A204.1 (cell line): ENCODE measurements around the gene VPREB3.

Experiments
- FAIRE-seq: peaks from 2 replicates; lab custom pipeline; 2012; peaks lifted over from hg19 to GRCh38; lab: Jason Lieb, UNC

Gene VPREB3, protein sequence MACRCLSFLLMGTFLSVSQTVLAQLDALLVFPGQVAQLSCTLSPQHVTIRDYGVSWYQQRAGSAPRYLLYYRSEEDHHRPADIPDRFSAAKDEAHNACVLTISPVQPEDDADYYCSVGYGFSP

DNA sequence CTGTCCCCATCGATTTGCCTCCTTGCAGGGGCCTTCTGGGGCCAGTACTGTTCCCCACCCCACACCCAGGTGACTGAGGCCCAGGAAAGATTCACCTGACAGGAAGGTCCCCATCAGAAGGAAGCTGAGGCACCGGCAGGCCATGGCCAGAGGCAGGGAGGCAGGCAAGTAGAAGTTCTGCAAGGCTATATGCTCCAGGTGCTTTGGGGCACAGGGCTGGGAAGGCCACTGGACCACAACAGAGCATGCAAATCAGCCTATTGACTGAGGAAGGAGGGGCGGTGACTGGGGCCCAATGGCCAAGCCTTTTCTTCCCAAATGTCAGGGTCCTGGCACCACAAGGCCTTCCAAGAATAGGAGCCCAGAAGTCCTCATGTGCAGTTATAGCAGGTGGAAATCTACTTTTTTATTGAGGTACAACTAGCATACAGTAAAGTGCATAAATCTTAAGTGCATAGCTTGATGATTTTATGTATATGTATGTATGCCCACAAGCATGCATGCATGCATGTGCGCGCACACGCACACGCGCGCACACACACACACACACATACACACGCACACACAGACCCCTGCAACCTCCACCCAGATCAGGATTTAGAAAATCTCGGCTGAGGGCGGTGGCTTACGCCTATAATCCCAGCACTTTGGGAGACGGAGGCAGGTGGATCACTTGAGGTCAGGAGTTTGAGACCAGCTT, at the start of gene VPREB3:
Gene VPREB3 (minus strand): TSS at position 206 of the 700 bp plus-strand sequence. CDS start 62 bp downstream, at position 144.
- FAIRE-seq = no peak

DNA sequence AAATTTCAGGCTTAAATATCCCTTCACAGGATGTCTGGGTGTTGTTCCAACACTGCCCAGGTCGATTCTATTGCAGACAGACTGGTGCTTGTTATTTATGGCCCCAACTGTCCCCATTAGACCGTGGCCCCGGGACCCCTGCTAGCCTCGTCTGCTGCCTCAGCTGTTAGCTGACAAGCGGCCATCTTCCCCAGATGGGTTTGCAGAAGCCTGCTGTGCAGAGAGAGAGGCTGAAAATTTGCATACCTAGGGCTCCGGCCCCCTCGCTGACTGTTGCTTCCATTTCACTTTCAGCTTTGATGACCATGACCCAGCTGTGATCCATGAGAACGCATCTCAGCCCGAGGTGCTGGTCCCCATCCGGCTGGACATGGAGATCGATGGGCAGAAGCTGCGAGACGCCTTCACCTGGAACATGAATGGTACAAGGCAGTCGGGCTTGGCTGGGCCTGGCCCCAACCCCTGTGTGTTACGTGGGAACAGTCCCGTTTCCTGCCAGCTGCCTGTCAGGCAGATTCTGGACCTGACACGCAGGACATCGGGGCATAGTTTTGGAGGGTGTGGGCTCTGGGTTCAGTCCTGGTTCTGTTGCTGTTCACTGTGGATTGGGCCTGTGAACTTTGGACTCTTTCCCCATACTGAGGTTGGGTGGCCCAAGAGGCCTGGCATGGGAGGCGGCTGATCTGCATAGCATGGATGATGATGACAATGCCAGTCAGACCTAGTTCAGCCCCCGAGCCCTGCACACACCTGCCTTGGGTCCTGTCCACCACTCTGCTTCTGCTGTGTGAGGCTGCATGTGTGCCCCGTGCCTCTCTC, 49.0 kb upstream of the VPREB3 start:
- FAIRE-seq = no peak

DNA sequence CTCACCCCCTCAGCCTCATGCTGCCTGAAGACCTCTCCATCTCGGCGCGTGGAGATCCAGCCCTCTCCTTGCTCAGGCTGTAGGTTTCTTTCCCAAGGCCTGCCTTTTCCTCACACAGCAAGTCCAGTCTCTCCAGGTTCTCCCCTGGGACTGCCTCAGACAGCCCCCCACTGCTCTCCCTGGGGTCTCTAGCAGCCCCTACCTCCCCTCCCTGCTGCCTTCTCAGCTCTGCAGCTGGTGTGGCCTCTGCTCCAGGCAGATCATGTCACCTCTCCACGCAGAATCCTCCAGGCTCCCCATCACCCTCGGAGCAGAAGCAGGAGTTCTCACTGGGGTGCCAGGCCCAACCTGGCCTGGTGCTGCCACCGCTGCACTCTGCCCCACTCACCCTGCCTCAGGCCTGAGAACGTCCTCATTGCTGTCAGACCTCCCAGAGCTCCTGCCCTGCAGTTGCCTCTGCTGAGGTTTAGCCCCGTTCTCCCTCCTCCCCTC, 47.7 kb upstream of the VPREB3 start:
- FAIRE-seq = no peak

DNA sequence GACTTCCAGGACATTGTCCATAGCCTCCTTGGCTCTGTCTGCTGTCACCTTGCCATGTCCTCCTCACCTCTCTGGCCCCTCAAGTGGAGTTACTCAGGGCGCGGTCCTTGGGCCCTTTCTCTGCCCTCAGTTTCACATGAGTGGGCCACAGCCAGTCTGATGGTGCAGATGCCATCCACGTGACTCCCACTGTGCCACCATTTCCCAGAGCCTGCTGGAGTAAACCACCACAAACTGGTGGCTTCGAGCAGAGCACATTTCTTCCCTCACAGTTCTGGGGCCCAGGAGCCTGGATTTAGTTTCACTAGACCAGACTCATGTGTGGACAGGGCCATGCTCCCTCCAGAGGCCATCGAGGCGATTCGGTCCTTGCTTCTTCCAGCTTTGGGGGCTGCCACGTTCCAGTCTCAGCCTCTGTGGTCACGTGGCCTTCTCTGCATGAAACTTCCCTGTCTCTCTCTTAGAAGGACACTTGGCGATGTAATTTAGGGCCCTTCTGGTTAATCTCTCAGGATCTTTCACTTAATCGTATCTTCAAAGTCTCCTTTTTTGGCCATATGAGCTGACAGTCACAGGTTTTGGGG, 47.1 kb upstream of the VPREB3 start:
- FAIRE-seq = no peak

DNA sequence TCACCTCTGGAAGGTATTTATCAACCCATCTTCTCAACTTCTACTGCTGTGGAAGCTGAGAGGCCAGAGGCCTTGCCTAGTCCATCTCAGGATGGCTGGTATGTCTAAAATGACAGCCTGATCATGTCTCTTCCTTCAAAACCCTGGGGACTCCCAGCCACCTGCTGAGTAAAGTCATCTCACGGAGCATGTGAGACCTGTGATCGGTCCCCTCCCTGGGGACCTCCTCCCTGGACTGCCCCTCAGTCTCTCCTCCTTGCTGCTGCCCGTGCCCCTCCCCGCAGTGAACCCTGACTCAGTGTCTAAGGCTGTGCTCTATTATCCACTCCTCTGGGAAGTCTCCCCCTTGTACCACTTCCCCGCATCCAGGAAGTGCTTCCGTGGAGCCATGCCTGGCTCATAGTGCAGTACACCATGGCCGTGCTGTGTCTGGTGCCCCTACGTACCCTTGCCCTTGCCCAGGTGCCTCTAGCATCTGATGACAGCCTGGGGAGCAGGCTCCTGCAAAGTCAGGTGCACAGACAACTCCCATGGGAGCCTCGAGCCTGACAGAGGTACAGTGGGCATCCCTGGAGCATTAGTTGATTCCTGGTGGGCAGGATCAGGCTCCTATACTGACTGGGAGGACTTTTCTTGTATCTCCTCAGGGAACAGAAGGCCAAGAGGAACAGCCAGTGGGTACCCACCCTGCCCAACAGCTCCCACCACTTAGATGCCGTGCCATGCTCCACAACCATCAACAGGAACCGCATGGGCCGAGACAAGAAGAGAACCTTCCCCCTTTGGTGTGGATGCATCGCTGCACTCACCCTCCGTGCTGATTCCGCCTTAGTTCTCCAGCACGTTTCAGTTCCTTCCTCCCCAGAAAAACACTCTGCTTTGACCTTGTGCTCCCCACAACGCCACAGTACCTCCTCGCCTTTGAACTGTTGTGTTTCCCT, 46.3 kb upstream of the VPREB3 start:
- FAIRE-seq = no peak

DNA sequence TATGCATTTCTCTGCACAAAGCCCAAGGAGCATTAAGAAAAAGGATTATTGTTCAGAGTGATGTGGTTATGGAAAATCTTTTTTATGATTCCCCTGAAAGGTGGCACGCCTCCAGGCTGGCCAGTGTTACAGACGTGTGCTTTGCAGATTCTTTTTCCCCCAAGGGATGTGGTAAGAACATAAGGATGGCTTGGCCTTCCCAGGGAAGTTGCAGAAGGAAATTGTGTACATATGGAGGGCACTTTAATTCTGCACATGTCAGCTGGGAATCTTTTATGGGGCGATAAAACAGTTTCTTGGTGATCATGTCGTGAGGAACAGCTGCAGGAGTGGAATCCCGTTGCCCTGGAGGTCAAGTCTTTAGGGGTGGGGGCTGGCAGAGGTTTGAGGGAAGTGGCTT, 42.2 kb upstream of the VPREB3 start:
- FAIRE-seq = no peak

- FAIRE-seq = no peak
Measured at GRCh38 chr22:23793326-23793725, 39.1 kb upstream of the VPREB3 start.

DNA sequence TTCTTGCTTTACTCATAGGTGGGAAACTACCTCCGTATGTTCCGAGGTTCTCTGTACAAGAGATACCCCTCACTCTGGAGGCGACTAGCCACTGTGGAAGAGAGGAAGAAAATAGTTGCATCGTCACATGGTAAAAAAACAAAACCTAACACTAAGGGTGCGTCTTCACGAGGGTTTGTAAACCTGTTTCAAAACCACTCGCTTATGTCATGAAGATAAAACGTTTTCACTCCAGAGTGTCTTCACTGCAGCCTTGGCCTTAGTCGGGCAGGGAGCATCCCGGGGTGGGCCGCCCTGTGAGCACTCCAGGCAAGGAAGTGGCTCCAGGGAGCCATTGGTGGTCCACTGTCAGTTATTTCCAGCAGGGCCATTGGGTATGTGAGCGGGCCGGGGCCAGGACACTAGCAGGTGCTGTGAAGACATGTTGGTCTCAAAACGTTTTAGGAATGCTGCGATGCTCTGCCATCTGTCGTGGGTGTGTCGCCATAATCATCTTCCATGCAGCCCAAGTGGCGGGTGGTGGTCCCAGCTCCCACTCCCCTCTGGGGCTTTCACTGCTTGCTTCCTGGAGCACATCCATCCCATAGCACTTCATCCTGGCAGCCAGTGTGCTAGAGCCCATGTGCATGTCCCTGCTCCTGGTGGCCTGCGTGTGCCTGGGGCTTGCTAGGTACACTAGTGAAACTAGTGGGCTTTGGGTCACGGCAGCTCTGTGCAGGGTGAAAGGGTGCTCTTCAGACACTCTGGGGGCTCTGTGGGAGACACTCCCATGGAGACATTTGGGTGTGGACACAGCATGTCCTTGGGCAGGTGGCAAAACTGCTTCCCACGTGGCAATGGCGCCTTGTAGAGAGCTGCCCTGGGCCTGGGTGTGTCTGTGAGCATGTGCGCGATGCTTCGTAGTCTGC, 37.8 kb upstream of the VPREB3 start:
- no peak for FAIRE-seq

GRCh38 chr22:23790819-23791737, 36.9 kb upstream of the VPREB3 start:
- no peak for FAIRE-seq

- FAIRE-seq = no peak
Measured at GRCh38 chr22:23789638-23790037, 35.4 kb upstream of the VPREB3 start.

DNA sequence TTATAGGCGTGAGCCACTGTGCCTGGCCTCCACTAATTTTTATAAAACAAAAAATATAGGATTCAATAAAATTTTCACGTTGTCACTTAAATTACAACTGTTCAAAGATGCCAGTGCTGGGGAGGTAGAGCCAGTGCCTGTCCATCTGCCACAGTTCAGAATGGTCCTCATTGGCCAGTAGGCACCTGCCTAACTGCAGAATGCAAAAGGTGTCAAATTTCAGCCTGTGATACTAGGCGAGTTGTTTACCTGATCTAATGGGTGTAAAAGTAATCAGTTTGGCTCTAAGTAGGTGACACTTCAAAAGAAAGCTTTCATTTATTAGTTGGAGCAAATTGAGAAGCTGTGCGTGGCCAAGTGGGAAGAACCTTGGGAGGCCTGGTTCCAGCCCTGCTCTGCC, 34.9 kb upstream of the VPREB3 start:
- no peak for FAIRE-seq

- no peak for FAIRE-seq
Measured at GRCh38 chr22:23787910-23788309, 33.7 kb upstream of the VPREB3 start.

- no peak for FAIRE-seq
Measured at GRCh38 chr22:23787600-23787896, 33.3 kb upstream of the VPREB3 start.

DNA sequence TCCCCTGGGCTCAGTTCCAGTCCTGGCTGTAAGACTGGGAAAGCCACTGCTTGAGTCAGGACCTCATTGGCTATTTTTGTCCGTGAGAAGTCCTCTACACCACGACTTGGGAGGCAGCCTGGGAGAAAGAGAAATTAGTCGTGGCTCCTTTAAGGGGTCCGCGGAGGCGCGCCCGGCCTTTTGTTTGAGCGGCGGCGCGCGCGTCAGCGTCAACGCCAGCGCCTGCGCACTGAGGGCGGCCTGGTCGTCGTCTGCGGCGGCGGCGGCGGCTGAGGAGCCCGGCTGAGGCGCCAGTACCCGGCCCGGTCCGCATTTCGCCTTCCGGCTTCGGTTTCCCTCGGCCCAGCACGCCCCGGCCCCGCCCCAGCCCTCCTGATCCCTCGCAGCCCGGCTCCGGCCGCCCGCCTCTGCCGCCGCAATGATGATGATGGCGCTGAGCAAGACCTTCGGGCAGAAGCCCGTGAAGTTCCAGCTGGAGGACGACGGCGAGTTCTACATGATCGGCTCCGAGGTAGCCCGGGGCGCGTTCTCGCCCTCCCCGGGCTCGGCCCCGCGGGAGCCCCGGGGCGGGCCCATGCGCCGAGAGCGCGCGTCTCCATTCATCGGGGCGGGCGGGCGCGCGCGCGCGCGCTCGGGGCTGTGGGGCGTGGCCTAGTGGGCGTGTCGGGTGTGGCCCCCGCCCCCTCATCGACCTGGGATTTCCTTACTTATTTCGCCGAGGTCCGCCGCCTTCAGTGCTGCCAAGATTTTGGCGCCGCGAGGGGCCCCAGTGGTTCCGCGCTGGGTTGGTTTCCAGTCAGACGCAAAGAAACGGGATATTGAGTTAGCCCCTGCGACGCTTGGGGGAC, 32.8 kb upstream of the VPREB3 start, which contains the start of gene SMARCB1:
Gene SMARCB1 (plus strand): TSS at position 215 of the 848 bp plus-strand sequence. CDS start 204 bp downstream, at position 419.
- FAIRE-seq = no peak

GRCh38 chr22:23786261-23786710, 32.1 kb upstream of the VPREB3 start:
- no peak for FAIRE-seq

- no peak for FAIRE-seq
Measured at GRCh38 chr22:23784215-23784732, 30.0 kb upstream of the VPREB3 start.

DNA sequence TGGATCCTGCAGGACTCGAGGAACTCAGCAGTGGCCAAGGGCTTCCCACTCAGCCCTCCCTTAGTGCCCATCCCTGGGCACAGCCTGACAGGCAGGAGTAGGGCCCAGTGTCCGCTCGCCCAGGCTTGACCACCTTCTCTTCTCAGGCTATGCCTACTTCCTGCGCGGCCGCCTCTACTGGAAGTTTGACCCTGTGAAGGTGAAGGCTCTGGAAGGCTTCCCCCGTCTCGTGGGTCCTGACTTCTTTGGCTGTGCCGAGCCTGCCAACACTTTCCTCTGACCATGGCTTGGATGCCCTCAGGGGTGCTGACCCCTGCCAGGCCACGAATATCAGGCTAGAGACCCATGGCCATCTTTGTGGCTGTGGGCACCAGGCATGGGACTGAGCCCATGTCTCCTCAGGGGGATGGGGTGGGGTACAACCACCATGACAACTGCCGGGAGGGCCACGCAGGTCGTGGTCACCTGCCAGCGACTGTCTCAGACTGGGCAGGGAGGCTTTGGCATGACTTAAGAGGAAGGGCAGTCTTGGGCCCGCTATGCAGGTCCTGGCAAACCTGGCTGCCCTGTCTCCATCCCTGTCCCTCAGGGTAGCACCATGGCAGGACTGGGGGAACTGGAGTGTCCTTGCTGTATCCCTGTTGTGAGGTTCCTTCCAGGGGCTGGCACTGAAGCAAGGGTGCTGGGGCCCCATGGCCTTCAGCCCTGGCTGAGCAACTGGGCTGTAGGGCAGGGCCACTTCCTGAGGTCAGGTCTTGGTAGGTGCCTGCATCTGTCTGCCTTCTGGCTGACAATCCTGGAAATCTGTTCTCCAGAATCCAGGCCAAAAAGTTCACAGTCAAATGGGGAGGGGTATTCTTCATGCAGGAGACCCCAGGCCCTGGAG, 29.3 kb upstream of the VPREB3 start:
- no peak for FAIRE-seq
